Ovary (tissue), 9 donors: Measurements from ENCODE around the gene GLCCI1. TPM values are rescaled to one million over a fixed set of nuclear protein-coding genes. Genes with fewer than 3 reads are reported as not detected.

ENCODE experiments used
- DNase-seq, 5 donors: peaks; one replicate each; pipeline ENCODE4 v3.0.0-alpha.2; 2019 to 2020
- H3K27ac ChIP-seq, 2 donors: fragments of 200-600 bp; one replicate each; pipeline versions ENCODE4 v1.5.1 to v1.8.0; 2019 to 2022
- H3K27me3 ChIP-seq: fragments of 200-600 bp; one replicate; pipeline ENCODE4 v1.8.0; 2022
- H3K36me3 ChIP-seq: fragments of 200-600 bp; sonication (generic); one replicate; pipeline ENCODE4 v1.5.1; 2019
- H3K4me1 ChIP-seq: one replicate; pipeline ENCODE4 v1.8.1; 2013; ENCODE audit warnings: mild to moderate bottlenecking, moderate library complexity; ENCODE audit not compliant: insufficient read depth
- H3K4me3 ChIP-seq: fragments of 200-600 bp; sonication (generic); one replicate; pipeline ENCODE4 v1.5.1; 2017
- H3K9me3 ChIP-seq, 2 donors: fragments of 200-600 bp in 1 of 2; sonication (generic) in 1 of 2; one replicate each; pipeline versions ENCODE4 v1.5.1 to v1.8.1; 2013 to 2019; ENCODE audit warnings: mild to moderate bottlenecking in 1 of 2, moderate library complexity in 1 of 2
- CTCF ChIP-seq, 3 donors: fragments of 450-650 bp in 2 of 3; fragments of 200-600 bp in 1 of 3; IDR thresholded peaks; one replicate each; pipeline versions ENCODE4 v1.5.1 to v1.8.0; 2016 to 2022; ENCODE audit warnings: antibody characterized with exemption in 3 of 3, mild to moderate bottlenecking in 1 of 3
- EP300 ChIP-seq: sonication (generic); formaldehyde crosslinking; IDR thresholded peaks from one replicate; pipeline ENCODE4 v1.6.1; 2017; ENCODE audit warnings: antibody characterized with exemption
- POLR2A ChIP-seq: fragments of 450-650 bp; IDR thresholded peaks from one replicate; pipeline ENCODE4 v1.6.1; 2017; ENCODE audit warnings: antibody characterized with exemption, mild to moderate bottlenecking, moderate library complexity
- WGBS, 3 donors: extraction: QIAGEN DNeasy Blood & Tissue Kit in 1 of 3; methylation state at CpG; one replicate each; pipeline versions ENCODE4 v1.1.5 to v1.1.7; 2013 to 2017; 5-methylcytosine and 5-hydroxymethylcytosine counted together
- intact Hi-C, 4 donors: fragments of 100-400 bp; cut with DNase I; formaldehyde crosslinking; loops; one replicate each; pipeline versions ENCODE4 v1.11.0 to v1.15.1; 2022 to 2023
- polyA plus RNA-seq, 2 donors: library from polyadenylated mRNA; stranded (reverse); fragments of 200-250 nt in 1 of 2; fragments of 350-450 nt in 1 of 2; fragmentation: Illumina TruSeq in 1 of 2; extraction: RNeasy Lipid Tissue Mini Kit (QIAGEN cat#74804) in 1 of 2; gene quantifications; one replicate each; pipeline ENCODE4 v1.2.3, GENCODE V29; 2013 to 2014
- total RNA-seq, 7 donors: library from RNA; depleted of rRNA in 2 of 7; stranded (reverse); fragments of >200 nt in 2 of 7; fragmentation: NEBNext Ultra II Directional in 3 of 7; extraction: Animal tissue kit (Norgen Biotek cat#: 25700) in 3 of 7; gene quantifications; one replicate each; pipeline versions ENCODE4 v1.1.0 to v1.2.4, GENCODE V29; 2016 to 2023
- donor health status: DM: no; HTN: no; CAD: no; lungs with moderate emphysema.
- donor health status: DM: no; HTN: no; CAD: no.
- donor health status: Bipolar disorder and iron deficiency.
- donor health status: DM: yes; HTN: yes; CAD: no.
- donor health status: DM: no; HTN: no; CAD: no.
- donor health status: DM: yes; HTN: yes; CAD: no.

GLCCI1 gene
- total and polyA plus RNA-seq, 9 donors = 6.2 to 12.7 (median 9.9) TPM

GRCh38 chr7:8035647-8036518, 67.3 kb downstream of the GLCCI1 start:
- Histone ChIP-seq H3K4me3 (no peak overlapping the region), H3K36me3 (no peaks in the 10 kb centered on the region), H3K4me1 (no peaks in the 10 kb centered on the region), H3K9me3 (no peaks in the 10 kb centered on the region), H3K27ac (no peak overlapping the region), H3K27me3 (no peaks in the 10 kb centered on the region)
- TF ChIP-seq EP300 (no peak), POLR2A (no peak), CTCF (IDR thresholded peaks at IDR 0.05) (no peak)
- no peak for DNase-seq
- WGBS, 3 donors = 94 to 100% (median 99%) methylated on average over 2 of the region's 2 CpGs
- intact Hi-C loops = no loop called here

GRCh38 chr7:8037151-8037550, 68.6 kb downstream of the GLCCI1 start:
- H3K9me3 ChIP-seq = no peaks in the 10 kb centered on the region
- TF ChIP-seq CTCF (IDR thresholded peaks at IDR 0.05) (no peak), POLR2A (no peak), EP300 (no peak)
- intact Hi-C loops = no loop called here
- H3K27me3 ChIP-seq = no peaks in the 10 kb centered on the region
- no peak for DNase-seq
- no peaks in the 10 kb centered on the region for H3K4me1 ChIP-seq
- no peaks in the 10 kb centered on the region for H3K36me3 ChIP-seq
- H3K4me3 ChIP-seq = no peak overlapping the region
- 88 to 94% (median 93%) methylated on average over 3 of the region's 3 CpGs for WGBS, 3 donors
- no peak overlapping the region for H3K27ac ChIP-seq

GRCh38 chr7:8040768-8041369, 72.3 kb downstream of the GLCCI1 start:
- Histone ChIP-seq H3K4me3 (no peak overlapping the region), H3K27ac (no peak overlapping the region), H3K36me3 (no peaks in the 10 kb centered on the region), H3K4me1 (no peaks in the 10 kb centered on the region), H3K27me3 (no peaks in the 10 kb centered on the region), H3K9me3 (no peaks in the 10 kb centered on the region)
- TF ChIP-seq POLR2A = no peak
- no peak for TF ChIP-seq CTCF (IDR thresholded peaks at IDR 0.05)
- TF ChIP-seq EP300 = no peak
- 65 to 74% (median 65%) methylated on average over 3 of the region's 3 CpGs for WGBS, 3 donors
- intact Hi-C loops = no loop called here
- no peak for DNase-seq

- H3K27ac ChIP-seq = no peak overlapping the region
- no peak for TF ChIP-seq CTCF (IDR thresholded peaks at IDR 0.05)
- H3K4me3 ChIP-seq = no peak overlapping the region
- WGBS, 3 donors = 86 to 95% (median 91%) methylated on average over 3 of the region's 3 CpGs
- no peaks in the 10 kb centered on the region for H3K4me1 ChIP-seq
- intact Hi-C loops = no loop called here
- no peaks in the 10 kb centered on the region for H3K9me3 ChIP-seq
- no peak for DNase-seq
- H3K27me3 ChIP-seq = no peaks in the 10 kb centered on the region
- no peaks in the 10 kb centered on the region for H3K36me3 ChIP-seq
Measured at GRCh38 chr7:8042796-8043535, 74.4 kb downstream of the GLCCI1 start.
